ENCODE data around the gene PRXL2A.

The PRXL2A gene

GRCh38 chr10:80447436-80448190 is 39.3 kb downstream of the PRXL2A start:
- no peak for DNase-seq

DNA sequence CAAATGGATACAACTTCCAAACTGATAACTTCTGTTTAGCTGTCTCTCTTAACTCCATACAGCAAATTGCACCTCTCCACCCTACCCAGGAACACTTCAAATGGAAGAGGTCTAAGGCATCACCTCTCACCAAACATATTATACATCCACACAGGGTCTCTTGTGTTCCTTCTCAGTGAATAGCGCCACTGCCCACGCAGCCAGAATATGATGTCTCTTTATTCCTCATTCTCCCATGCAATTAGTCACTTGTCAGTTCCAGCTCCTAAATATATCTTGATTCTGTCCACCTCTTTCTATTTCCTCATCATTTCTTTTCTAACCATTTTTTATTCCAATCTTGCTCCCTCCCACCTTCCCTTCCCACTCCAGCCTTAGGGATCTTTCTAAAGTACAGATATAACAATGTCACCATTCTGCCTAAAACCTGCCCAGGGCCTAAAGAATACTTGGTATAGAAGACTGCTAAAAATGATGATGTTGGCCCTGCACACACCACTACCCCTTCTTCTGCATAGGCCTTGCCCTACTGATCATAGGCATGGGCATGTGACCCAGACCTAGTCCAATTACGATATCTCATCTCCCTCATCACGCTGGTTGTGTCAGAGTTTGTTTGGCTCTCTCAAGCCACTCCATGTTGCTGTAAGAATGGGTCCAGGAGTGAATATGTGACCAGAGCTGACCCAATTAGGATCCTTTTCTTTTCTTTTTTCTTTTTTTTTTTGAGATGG is 40.0 kb downstream of the PRXL2A start:
- DNase-seq = no peak

GRCh38 chr10:80449520-80449919 is 41.2 kb downstream of the PRXL2A start:
- no peak for DNase-seq

DNA sequence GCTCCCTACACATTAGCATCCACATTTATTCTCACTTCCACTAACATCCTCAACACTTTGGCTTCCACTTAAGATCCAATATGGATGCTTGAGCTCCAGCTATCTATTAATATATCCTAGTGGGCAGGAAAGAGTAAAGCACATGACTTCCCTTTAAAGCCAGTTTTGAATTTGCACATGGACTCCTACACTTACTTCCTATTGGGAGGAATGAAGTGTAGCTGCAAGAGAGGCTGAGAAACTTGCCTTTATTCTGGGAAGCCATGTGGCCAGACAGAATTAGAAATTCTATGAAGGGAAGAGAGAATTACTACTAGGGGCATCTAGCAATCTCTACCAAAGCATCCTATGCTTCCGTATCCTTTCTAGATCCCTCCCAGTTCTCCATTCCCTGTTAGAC is 42.8 kb downstream of the PRXL2A start:
- no peak for DNase-seq

DNA sequence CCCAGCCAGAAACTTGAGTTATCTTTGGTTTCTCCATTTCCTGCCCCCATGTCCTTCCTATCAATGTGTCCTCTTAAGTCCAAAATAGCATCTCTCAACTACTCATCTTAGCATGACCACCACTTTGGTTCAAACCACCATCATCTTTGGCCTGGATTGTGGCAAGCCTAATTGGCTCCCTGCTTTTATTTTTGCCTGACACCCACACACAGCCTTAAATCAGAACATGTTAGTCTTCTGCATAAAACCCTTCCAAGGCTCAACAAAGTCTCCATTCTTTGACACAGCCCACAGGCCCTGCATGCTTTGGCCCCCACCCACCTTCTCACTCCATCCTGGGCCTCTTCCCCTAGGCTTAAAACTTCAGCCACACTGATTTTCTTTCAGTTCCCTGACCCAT is 43.7 kb downstream of the PRXL2A start:
- no peak for DNase-seq

DNA sequence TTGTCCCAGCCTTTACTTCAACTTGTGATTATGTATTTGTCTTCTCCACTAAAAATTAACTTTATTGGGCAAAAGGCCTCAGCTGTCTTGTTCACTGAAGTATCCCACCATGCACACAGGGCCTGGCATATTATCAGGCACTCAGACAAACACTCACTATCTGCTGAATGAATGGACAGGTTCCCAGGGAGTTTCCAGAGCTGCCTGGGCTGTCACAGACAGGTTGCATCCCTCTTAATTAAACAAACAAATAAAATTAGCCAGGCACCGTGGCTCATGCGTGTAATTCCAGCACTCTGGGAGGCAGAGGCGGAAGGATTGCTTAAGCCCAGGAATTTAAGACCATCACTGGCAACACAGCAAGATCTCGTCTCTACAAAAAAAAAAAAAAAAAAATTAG is 44.3 kb downstream of the PRXL2A start:
- DNase-seq = no peak

DNA sequence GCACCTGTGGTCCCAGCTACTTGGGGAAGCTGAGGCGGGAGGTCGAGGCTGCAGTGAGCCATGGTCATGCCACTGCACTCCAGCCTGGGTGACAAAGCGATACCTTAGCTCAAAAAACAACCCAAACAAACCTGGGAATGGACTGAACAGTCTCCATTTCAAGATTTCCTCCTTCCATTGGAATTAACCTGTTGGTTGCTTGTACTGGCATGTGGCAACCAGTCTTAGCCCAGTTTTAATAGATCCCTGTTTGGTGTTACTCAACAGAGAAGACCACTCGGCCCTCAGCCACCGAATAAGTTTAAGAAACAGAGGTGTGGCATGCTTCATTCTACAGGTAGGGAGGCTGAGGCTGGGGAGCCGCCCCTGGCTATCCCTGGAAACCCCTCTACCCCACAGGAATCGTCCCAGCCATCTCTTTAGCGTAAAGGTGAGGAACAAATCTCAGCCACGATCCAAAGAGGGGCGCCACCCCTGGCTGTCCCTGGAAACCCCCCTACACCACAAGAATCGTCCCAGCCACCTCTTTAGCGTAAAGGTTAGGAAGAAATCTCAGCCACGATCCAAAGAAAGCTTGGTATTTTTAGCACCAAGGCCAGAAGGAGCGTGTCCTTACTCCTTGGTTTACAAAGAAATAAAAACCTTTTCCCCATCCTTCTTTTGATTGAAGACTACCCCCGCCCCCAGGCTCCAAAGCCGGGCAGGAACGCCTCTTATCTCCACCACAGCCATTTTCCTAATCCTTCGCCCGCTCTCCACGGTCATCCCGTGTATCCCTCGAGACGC is 44.9 kb downstream of the PRXL2A start:
- DNase-seq = no peak

DNA sequence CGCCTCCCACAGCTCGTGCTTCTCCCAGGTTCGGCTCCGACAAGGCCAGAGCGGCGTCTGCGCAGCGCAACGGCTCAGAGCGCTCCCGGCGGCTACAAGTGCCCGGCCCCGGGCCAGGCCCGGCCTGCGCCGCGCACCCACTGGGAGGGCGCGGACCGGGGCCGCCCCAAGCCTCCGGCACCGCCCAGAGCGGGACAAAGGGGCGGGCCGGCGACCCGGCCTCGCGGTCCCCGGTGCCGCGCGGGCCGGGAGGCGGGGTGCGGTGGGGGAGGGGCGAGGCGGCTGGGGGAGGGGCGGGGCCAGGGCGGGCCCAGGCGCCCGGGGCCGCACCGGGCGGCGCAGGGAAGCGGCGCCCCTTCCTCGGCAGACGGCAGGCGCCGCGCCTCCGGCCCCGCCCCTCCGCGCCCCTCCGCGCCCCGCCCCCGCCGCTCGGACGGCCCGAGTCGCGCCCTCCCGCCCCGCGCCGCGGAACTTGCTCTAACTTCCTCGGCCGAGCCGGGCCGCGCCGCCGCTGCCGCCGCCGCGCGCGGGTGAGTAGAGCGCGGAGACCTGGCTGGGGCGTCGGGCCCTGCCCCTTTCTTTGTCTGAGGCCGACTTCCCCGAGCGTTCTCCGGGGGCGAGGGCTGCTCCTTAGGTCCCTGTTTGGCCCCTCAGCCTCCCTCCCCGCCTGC is 45.6 kb downstream of the PRXL2A start, which contains the start of gene TSPAN14:
Gene TSPAN14, plus strand, starts transcription at position 469 of the 671 bp plus-strand sequence. CDS start 34,924 bp downstream, outside the sequence.
- peak; percentile 55 for DNase-seq

- no peak for DNase-seq
Observed at GRCh38 chr10:80454513-80455460, 46.4 kb downstream of the PRXL2A start.

DNA sequence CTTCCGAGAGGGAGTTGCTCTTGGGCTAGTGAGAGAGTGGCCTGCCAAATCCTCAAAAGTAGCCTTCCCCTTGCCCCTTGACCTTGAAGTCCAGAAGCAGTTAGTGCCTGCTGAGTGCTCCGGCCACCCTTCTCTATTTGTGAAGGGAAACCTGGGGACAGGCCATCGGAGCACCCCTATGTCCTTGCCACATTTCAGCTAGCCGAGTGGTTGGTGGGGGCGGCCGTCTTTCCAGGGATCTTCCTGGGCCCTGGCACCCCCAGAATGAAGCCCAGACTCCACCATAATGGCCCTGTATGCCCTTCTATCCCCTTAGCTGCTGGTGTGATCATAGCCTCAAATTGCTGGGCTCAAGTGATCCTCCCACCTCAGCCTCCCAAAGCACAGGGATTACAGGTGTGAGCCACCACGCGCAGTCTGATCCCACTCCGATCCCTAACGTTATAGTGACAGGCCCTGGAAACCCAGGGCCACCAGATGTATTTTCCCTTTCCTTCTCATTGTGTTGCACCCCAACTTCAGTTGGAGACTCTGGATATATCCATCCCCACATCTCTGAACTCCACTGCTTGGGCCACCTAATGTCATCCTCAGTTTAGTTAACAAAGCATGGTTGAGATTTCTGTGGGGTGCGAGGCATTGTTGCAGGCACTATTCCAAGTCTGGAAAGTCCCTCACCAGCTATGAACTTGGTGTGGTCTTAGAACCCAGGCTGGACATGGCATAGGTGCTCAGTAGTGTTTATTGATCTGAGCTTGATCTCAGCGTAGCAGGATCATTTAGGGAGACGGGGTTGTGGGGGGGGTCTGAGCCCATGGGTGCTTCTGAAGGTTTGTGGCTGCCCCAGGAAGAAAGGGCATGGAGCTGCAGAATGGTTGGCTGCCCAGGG is 47.4 kb downstream of the PRXL2A start:
- DNase-seq = no peak

- DNase-seq = no peak
Observed at GRCh38 chr10:80457554-80458262, 49.4 kb downstream of the PRXL2A start.

DNA sequence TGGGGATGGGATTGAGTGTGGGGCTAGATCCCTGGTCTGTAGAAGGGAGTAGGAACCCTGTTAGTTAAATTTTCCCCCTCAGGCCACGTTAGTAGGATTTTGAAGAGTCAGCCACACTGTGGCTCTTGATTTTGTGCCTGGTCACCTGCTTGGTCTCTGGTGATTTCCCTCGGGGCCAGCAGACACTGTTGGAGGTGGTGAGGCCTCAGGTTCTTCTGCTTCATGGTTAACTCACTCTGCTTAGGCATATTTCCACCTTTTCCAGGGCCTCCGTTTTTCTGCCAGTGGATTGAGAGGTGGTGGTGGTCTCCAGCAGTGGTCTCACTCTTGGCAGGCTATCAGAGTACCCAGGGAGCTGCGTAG is 49.9 kb downstream of the PRXL2A start:
- no peak for DNase-seq

DNA sequence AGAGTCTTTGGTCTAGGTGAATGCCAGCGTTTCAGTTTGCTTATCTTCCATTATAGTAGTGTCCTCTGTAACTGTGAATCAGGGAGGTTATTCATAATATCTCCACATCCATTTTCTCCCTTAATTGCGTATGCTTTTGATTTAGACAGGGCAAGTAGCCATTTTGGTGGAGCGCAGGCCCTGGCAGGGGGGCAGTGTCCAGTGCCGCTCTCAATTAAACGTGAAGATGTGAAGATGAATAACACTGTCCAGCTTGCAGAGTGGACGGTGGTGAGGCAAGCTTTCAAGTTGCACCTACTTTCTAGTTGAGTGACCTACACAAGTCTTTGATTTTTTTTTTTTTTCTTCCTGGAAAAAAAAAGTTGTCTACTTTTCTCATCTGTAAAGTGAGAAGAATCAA is 50.3 kb downstream of the PRXL2A start:
- DNase-seq = no peak

DNA sequence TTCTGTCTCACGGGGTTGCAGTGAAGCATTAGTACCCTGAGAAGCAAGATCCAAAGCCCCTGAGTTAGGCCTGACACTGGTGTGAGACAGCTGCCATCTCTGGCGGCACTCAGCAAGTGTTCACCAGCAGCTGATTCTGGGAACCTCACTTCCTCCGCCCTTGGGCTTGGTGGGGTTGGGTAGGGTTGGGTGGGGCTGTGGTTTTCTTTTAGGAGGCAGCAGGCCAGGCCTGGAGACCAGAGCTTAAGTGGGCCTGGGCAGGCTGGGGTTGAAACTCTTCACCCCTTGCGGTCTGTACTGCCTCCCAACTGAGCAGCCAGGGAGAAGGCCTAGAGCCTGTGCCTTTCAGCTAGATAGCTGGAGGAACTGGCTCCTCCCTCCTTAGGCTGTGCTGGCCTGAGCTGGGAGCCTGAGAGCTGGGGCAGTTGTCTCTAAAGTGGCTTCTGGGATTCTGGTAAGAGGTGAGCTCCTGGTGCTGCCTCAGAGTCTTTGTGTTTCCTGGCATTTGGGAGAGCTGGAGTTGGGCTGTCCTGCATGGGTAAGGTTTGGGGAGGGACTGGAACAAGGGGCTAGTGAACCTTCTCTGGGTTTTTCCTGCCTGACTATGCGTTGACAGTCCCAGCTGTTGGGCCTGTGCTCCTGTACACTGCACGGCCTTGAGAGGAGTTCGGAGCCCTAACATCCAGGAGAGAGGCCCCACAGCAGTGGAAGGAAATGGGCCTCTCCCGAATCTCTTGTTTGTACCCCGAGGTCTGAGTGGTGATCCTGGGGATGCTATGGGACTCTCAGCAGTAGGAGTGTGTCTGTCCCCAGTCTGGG is 50.9 kb downstream of the PRXL2A start:
- DNase-seq = peak; percentile 41

DNA sequence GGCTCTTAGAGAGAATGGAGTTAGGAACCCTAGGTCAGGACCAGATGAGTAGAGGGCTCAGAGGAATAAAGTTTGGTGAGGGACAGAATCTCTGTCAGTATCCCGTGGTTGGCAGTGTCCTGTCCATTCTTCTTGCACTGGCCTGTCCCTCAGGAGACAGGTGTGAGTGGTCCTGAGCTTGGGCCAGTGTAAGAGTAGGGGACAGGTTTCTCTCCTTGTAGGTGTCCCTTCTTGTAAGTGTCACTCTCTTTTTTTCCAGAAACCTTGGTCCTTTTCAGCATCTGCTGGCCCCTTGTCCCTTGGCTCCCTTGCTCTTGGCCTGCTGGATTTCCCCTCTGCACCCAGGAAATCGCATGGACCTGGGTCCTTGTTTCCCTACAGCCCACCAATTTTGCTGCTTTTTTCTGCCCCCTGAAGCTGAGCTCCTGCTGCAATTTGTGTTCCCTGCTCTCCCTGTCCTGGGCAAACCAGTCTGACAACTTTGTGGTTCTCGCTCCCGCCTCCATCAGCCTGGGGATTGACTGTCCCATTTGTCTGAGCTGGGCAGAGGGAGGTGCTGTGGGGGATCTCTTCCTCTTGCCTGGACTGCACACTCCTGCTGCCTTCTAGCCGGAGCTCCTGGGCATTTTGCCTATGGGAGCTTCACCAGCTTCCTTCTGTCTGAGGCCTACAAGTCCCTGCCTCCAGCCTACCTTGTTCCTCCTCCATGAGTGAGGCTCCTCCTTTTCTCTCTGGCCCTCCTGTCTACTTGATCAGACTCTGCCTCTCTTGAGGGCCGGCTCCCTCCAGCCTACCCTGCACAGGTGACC is 52.3 kb downstream of the PRXL2A start:
- DNase-seq = no peak

GRCh38 chr10:80461208-80462183 is 53.1 kb downstream of the PRXL2A start:
- DNase-seq = no peak
